Upper lobe of left lung (tissue), 4 donors: Measurements from ENCODE around the gene NPC1.

Experiments
- EP300 ChIP-seq, 4 donors: sonication (generic); formaldehyde crosslinking; IDR thresholded peaks; one replicate each; pipeline ENCODE4 v1.5.1; 2017; ENCODE audit warnings: antibody characterized with exemption in 4 of 4, control low read depth in 2 of 4
- POLR2A ChIP-seq, 4 donors: fragments of 450-650 bp; IDR thresholded peaks; one replicate each; pipeline ENCODE4 v1.5.1; 2016 to 2017; ENCODE audit warnings: antibody characterized with exemption in 4 of 4, mild to moderate bottlenecking in 2 of 4

DNA sequence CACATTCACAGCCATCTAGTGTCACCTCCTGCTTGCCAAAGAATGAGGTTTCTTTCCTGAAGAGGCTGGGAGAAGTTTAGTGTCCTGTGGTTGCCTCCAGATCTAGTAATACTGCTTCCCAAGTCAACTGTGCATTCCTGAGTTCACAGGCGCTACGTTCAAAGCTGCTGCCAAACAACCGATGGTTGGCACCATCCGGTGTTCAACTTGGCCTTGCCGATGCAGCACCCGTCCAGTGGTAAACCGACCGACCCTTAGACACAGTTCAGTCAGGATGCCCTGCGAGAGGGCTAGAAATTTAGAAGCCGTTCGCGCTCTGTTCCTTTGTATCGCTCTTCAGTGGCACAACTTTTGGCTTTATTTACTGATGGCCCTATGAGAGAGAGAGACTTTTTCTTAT is 54.4 kb downstream of the NPC1 start:
- TF ChIP-seq POLR2A (IDR thresholded peaks at IDR 0.05) (no peak), EP300 (IDR thresholded peaks at IDR 0.05) (no peak)
